Mucosa of descending colon (tissue), 3 donors: ENCODE results near the gene C19orf18. TPM values are rescaled to one million over a fixed set of nuclear protein-coding genes. Genes with fewer than 3 reads are reported as not detected.
"Not testable (repeated sequence)": the region's sequence is repeated elsewhere in the genome, so short reads cannot be mapped to it uniquely, and the experiment has no call there.

Source experiments
- ATAC-seq: fragments of 200-7000 bp; cut with Tn5 transposase; one replicate; pipeline ENCODE4 v1.9.1; 2020; ENCODE audit warnings: mild to moderate bottlenecking, moderate library complexity
- DNase-seq, 3 donors: peaks; one replicate each; pipeline ENCODE4 v3.0.0-alpha.2; 2020
- H3K36me3 ChIP-seq: fragments of 200-600 bp; one replicate; pipeline ENCODE4 v1.8.0; 2021; ENCODE audit warnings: low read depth, mild to moderate bottlenecking
- H3K4me1 ChIP-seq: fragments of 200-600 bp; one replicate; pipeline ENCODE4 v1.8.0; 2021; ENCODE audit warnings: low read depth, mild to moderate bottlenecking
- H3K4me3 ChIP-seq: fragments of 200-600 bp; one replicate; pipeline ENCODE4 v1.8.0; 2021; ENCODE audit warnings: mild to moderate bottlenecking
- H3K9me3 ChIP-seq: fragments of 200-600 bp; one replicate; pipeline ENCODE4 v1.8.0; 2021; ENCODE audit warnings: mild to moderate bottlenecking
- CTCF ChIP-seq: fragments of 200-600 bp; IDR thresholded peaks from one replicate; pipeline ENCODE4 v1.8.0; 2022; ENCODE audit warnings: antibody characterized with exemption, mild to moderate bottlenecking
- intact Hi-C, 2 donors: fragments of 100-400 bp; cut with DNase I in 1 of 2; cut with micrococcal nuclease in 1 of 2; formaldehyde crosslinking; loops; one replicate each; pipeline versions ENCODE4 v1.11.0 to v1.11.1; 2022; cut with DNase I, micrococcal nuclease
- total RNA-seq, 3 donors: library from RNA; stranded (reverse); fragmentation: NEBNext Ultra II Directional in 2 of 3; extraction: Animal tissue kit (Norgen Biotek cat#: 25700) in 2 of 3; gene quantifications; one replicate each; pipeline versions ENCODE4 v1.2.1 to v1.2.4, GENCODE V29; 2021 to 2023
- donor health status: DM: no; HTN: no; CAD: no; lungs with moderate emphysema.
- donor health status: DM: no; HTN: no; CAD: no.
- donor health status: DM: no; HTN: yes; CAD: no.

C19orf18 gene
- total RNA-seq, 3 donors from 2014 or later = 0.98 to 2.0 (median 0.99) TPM

- intact Hi-C loops = no loop called here
- H3K36me3 ChIP-seq = no peaks in the 10 kb centered on the region
- H3K4me3 ChIP-seq = peak within 1 kb of the TSS; percentile 9
- TF ChIP-seq CTCF = no peak
- peak; percentile 62 for ATAC-seq
- H3K4me1 ChIP-seq = no peaks in the 10 kb centered on the region
- DNase-seq = peak in 2 of 3 donors; percentile 43 to 62
- peaks cover 98% of the 10 kb centered on the region for H3K9me3 ChIP-seq
Measured at GRCh38 chr19:57934820-57935665, 39.3 kb downstream of the C19orf18 start, which contains the start of gene ZNF418. ZNF418 (minus strand) TSS chr19:57935402; CDS start chr19:57933822, 1,580 bp downstream.

GRCh38 chr19:57927587-57927986, 46.7 kb downstream of the C19orf18 start:
- ATAC-seq (no peak), DNase-seq (no peak)
- Histone ChIP-seq H3K36me3 (no peaks in the 10 kb centered on the region), H3K4me1 (no peaks in the 10 kb centered on the region), H3K9me3 (peaks cover 86% of the 10 kb centered on the region), H3K4me3 (no peak overlapping the region)
- intact Hi-C loops = no loop called here
- TF ChIP-seq CTCF = no peak

GRCh38 chr19:57916168-57916995, 58.0 kb downstream of the C19orf18 start, which contains the start of gene ZNF417:
ZNF417 (minus strand) TSS chr19:57916592; CDS start chr19:57916411, 181 bp downstream.
- H3K4me1 ChIP-seq, H3K36me3 ChIP-seq, intact Hi-C loops: not testable (repeated sequence)
- H3K9me3 ChIP-seq = peaks cover 25% of the 10 kb centered on the region
- ATAC-seq = peak; percentile 100
- peak within 1 kb of the TSS; percentile 60 for H3K4me3 ChIP-seq
- DNase-seq = peak; percentile 76 to 89 (median 80)

- Histone ChIP-seq H3K4me3 (no peak overlapping the region), H3K36me3 (peaks cover 13% of the 10 kb centered on the region), H3K4me1 (peaks cover 7% of the 10 kb centered on the region), H3K9me3 (peaks cover 33% of the 10 kb centered on the region)
- intact Hi-C loops = no loop called here
- ATAC-seq = no peak
- no peak for TF ChIP-seq CTCF
- no peak for DNase-seq
Measured at GRCh38 chr19:57914531-57914930, 59.8 kb downstream of the C19orf18 start.

Other genes starting within 250 kb of the C19orf18 start
- gene ZNF671, start 246.9 kb downstream of the C19orf18 start, total RNA-seq = 1 to 10 TPM; 2.6 to 9.2 (median 2.9) TPM
- 10 to 100 TPM; 10.4 to 16.5 (median 14.5) TPM for gene ZNF776, start 227.7 kb downstream of the C19orf18 start, total RNA-seq
- 10 to 100 TPM; 16.4 to 25.2 (median 20.4) TPM for gene ZNF586, start 204.9 kb downstream of the C19orf18 start, total RNA-seq
- gene ZNF552, start 159.6 kb downstream of the C19orf18 start, total RNA-seq = 10 to 100 TPM; 18.7 to 33.1 (median 27.9) TPM
- gene ZNF587B, start 144.2 kb downstream of the C19orf18 start, total RNA-seq = 10 to 100 TPM; 13.9 to 21.1 (median 18.3) TPM
- 10 to 100 TPM; 51.9 to 80.7 (median 61.0) TPM for gene ZNF587, start 124.7 kb downstream of the C19orf18 start, total RNA-seq
- 10 to 100 TPM in 2 of 3 donors, 1 to 10 TPM in 1; 9.1 to 24.5 (median 18.4) TPM for gene ZNF814, start 85.5 kb downstream of the C19orf18 start, total RNA-seq
- gene ZNF417, start 57.9 kb downstream of the C19orf18 start, total RNA-seq = 10 to 100 TPM; 12.3 to 19.9 (median 15.7) TPM
- gene ZNF418, start 39.1 kb downstream of the C19orf18 start, total RNA-seq = 10 to 100 TPM in 1 of 3 donors, 1 to 10 TPM in 1, under 1 TPM in 1; 0.82 to 15.5 (median 4.1) TPM
- 1 to 10 TPM; 3.0 to 7.1 (median 3.7) TPM for gene ZNF256, start 26.8 kb downstream of the C19orf18 start, total RNA-seq
- gene ZNF606, start 28.3 kb upstream of the C19orf18 start, total RNA-seq = 10 to 100 TPM; 11.6 to 17.1 (median 13.8) TPM
- not detected for gene ZSCAN1, start 59.5 kb upstream of the C19orf18 start, total RNA-seq
- 1 to 10 TPM; 1.3 to 5.8 (median 2.2) TPM for gene ZNF135, start 84.7 kb upstream of the C19orf18 start, total RNA-seq
- 10 to 100 TPM; 17.9 to 69.5 (median 23.0) TPM for gene ZSCAN18, start 123.7 kb upstream of the C19orf18 start, total RNA-seq
- 10 to 100 TPM in 1 of 3 donors, 1 to 10 TPM in 2; 3.5 to 10.3 (median 4.9) TPM for gene ZNF329, start 176.3 kb upstream of the C19orf18 start, total RNA-seq
- gene ZNF274, start 208.5 kb upstream of the C19orf18 start, total RNA-seq = 10 to 100 TPM; 13.3 to 26.6 (median 20.5) TPM